ENCODE data around the gene CCDC7.

GRCh38 chr10:32661346-32661745, 215.4 kb downstream of the CCDC7 start:
- TF ChIP-seq, protein P1, sequence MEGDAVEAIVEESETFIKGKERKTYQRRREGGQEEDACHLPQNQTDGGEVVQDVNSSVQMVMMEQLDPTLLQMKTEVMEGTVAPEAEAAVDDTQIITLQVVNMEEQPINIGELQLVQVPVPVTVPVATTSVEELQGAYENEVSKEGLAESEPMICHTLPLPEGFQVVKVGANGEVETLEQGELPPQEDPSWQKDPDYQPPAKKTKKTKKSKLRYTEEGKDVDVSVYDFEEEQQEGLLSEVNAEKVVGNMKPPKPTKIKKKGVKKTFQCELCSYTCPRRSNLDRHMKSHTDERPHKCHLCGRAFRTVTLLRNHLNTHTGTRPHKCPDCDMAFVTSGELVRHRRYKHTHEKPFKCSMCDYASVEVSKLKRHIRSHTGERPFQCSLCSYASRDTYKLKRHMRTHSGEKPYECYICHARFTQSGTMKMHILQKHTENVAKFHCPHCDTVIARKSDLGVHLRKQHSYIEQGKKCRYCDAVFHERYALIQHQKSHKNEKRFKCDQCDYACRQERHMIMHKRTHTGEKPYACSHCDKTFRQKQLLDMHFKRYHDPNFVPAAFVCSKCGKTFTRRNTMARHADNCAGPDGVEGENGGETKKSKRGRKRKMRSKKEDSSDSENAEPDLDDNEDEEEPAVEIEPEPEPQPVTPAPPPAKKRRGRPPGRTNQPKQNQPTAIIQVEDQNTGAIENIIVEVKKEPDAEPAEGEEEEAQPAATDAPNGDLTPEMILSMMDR (IDR thresholded peaks at IDR 0.05), result no peak
- no peak for TF ChIP-seq POLR2AphosphoS5 (IDR thresholded peaks at IDR 0.05; ENCODE audit: low read depth, low read length)
